Mammary epithelial cell (primary cell): ENCODE measurements around the gene PCDH15.

Experiments
- EZH2 ChIP-seq: IDR thresholded peaks from 2 replicates; pipeline ENCODE4 v1.6.1; 2012; ENCODE audit warnings: low read length, inconsistent platforms, borderline replicate concordance
- TF ChIP-seq, protein P1 (sequence below), 2 donors: IDR thresholded peaks in 1 of 2; conservative IDR thresholded peaks in 1 of 2; 2 replicates each; pipeline ENCODE4 v1.5.1; 2011 to 2012; ENCODE audit warnings: inconsistent platforms in 2 of 2, low read length in 2 of 2, mild to moderate bottlenecking in 2 of 2, control low read depth in 1 of 2, low read depth in 1 of 2; ENCODE audit not compliant: insufficient read depth in 1 of 2; ENCODE audit errors: extremely low read depth in 1 of 2

DNA sequence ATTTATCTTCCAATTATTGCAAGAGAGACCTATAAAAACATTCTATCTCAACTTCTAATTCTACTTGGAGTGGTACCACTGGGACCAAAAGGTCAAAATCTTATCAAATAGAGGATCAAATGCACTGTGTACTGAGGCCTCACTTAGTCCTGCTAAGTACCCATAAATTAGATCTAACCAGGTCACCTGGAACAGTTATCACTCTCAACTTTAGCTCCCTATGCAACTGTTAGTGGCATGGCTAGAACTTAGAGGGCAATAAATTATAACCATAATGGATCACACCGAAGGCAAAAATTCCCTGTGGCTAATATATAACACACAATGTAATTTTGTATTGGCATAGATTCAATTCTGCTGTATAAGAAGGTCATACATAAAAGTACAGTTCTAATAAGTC lies 428.9 kb downstream of the PCDH15 start:
- TF ChIP-seq, protein P1, sequence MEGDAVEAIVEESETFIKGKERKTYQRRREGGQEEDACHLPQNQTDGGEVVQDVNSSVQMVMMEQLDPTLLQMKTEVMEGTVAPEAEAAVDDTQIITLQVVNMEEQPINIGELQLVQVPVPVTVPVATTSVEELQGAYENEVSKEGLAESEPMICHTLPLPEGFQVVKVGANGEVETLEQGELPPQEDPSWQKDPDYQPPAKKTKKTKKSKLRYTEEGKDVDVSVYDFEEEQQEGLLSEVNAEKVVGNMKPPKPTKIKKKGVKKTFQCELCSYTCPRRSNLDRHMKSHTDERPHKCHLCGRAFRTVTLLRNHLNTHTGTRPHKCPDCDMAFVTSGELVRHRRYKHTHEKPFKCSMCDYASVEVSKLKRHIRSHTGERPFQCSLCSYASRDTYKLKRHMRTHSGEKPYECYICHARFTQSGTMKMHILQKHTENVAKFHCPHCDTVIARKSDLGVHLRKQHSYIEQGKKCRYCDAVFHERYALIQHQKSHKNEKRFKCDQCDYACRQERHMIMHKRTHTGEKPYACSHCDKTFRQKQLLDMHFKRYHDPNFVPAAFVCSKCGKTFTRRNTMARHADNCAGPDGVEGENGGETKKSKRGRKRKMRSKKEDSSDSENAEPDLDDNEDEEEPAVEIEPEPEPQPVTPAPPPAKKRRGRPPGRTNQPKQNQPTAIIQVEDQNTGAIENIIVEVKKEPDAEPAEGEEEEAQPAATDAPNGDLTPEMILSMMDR (conservative IDR thresholded peaks at IDR 0.05 in 1 of 2, IDR thresholded peaks at IDR 0.05 in 1 of 2; ENCODE audit: extremely low read depth in 1 of 2, insufficient read depth in 1 of 2, low read depth in 1 of 2, low read length in 2 of 2) = no peak
- no peak for TF ChIP-seq EZH2
